Measurements from ENCODE around the gene KRT7. TPM values are rescaled to one million over a fixed set of nuclear protein-coding genes. Genes with fewer than 3 reads are reported as not detected.
"Not testable (repeated sequence)": the region's sequence is repeated elsewhere in the genome, so short reads cannot be mapped to it uniquely, and the experiment has no call there.

The KRT7 gene
- total RNA-seq, 1 experiment from 2014 or later = 3,783 TPM

DNA sequence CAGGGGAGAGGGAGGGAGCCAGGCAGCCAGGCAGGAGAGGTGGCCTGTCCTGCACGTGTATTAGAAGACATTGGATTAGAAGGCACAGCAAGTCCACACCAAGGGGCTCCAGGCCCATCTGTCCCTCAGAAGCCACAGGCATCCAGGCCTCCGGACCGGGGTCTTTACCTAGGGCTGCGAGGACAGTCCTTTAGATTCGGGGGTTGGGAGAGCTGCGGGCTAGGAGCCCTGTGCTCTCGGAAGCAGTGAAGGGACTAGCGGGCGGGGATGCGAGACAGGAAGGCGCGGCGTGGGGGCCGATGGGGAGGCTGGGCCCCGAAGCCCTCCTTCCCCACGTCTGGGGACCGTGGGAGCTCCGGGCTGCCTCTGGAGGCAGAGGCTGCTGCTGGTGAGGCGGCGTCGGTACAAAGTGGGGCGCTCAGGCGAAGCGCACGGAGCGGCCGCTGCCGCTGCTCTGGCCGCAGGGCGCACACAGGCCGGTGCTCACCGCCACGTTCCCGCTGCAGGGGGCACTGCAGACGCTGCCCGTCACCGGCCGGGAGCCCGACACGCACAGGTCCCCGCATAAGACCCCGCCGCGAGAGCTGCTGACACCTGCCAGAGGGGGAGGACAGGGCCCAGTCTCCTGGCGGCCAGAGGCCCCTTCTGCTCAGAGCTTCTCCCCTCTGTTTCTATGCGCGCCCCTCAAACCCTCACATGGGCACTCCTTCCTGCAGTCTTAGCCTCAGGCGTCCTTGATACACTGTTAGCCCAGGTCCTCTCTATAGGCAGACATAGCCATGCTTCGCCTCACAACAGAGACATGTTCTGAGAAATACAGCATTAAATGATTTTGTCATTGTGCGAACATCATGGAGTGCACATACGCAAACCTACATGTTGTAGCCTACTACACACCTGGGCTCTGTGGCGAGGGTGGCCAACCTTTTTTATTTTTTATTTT, 17.3 kb downstream of the KRT7 start:
- H3K27me3 ChIP-seq (ENCODE audit: insufficient read depth, low read depth) = no peaks in the 10 kb centered on the region
- no peaks in the 10 kb centered on the region for H3K9me2 ChIP-seq (ENCODE audit: insufficient read depth)
- POLR2A ChIA-PET (ENCODE audit: unreplicated experiment) = interaction anchor here (0.6 kb wide), 2 partner anchors 59 to 64 kb away, joined by 3 to 5 read pairs; no protein-coding TSS in a partner anchor
- no peak overlapping the region for H3K4me3 ChIP-seq
- no peak for DNase-seq
- H3K4me2 ChIP-seq = no peak overlapping the region
- H3K36me3 ChIP-seq (ENCODE audit: low read depth) = peaks cover 34% of the 10 kb centered on the region
- peaks cover 98% of the 10 kb centered on the region for H3F3A ChIP-seq (ENCODE audit: insufficient read depth, low read depth)
- TF ChIP-seq, protein P1, sequence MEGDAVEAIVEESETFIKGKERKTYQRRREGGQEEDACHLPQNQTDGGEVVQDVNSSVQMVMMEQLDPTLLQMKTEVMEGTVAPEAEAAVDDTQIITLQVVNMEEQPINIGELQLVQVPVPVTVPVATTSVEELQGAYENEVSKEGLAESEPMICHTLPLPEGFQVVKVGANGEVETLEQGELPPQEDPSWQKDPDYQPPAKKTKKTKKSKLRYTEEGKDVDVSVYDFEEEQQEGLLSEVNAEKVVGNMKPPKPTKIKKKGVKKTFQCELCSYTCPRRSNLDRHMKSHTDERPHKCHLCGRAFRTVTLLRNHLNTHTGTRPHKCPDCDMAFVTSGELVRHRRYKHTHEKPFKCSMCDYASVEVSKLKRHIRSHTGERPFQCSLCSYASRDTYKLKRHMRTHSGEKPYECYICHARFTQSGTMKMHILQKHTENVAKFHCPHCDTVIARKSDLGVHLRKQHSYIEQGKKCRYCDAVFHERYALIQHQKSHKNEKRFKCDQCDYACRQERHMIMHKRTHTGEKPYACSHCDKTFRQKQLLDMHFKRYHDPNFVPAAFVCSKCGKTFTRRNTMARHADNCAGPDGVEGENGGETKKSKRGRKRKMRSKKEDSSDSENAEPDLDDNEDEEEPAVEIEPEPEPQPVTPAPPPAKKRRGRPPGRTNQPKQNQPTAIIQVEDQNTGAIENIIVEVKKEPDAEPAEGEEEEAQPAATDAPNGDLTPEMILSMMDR (conservative IDR thresholded peaks at IDR 0.05) = no peak
- TF ChIP-seq EZH2 (IDR thresholded peaks at IDR 0.05; ENCODE audit: low read depth) = no peak
- peaks cover 29% of the 10 kb centered on the region for H4K20me1 ChIP-seq (ENCODE audit: insufficient read depth)
- peak overlapping the region; percentile 90 for H3K27ac ChIP-seq
- BruUV-seq (replicated peaks) = no TSS peak
- H3K9me3 ChIP-seq (ENCODE audit: insufficient read depth, low read depth) = no peaks in the 10 kb centered on the region
- peaks cover 43% of the 10 kb centered on the region for H3K4me1 ChIP-seq (replicated peaks; ENCODE audit: insufficient read depth)
- H2AFZ ChIP-seq = no peak overlapping the region
- intact Hi-C loops (cut with micrococcal nuclease; ENCODE audit: unreplicated experiment) = no loop called here
- CTCF ChIA-PET = interaction anchor here (0.7 to 1.6 kb wide), 5 partner anchors 28 to 77 kb away, joined by 4 to 7 read pairs (median 5); no protein-coding TSS in a partner anchor
- H3K79me2 ChIP-seq (ENCODE audit: low read depth) = 0 out of 2 replicates have a peak, but pooled peaks cover 3% of the 10 kb centered on the region

DNA sequence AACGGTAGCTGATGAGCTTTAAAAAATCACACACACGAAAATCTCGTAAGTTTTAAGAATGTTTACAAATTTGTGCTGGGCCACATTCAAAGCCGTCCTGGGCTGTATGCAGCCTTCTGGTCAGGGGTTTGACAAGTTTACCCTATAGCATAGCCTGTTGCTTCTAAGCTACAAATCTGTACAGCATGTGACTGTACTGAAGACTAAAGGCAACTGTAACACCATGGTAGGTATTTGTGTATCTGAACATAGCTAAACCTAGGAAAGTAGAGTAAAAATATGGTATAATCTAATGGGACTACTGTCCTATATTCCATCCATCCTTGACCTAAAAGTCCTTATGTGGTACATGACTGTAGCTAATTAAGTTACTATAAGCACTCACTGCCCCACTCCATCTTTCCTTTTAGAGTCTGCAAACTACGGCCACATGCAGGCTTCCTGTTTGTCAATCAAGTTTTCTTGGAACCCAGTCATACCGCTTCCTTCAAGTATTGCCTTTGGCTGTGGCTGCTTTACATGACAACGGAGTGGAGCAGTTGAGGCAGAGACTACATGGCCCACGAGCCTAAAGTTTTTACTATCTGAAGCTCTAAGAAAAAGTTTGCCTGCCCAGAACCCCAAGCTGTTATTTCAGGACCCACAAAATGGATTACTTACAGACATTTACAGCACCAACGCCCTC, 18.5 kb downstream of the KRT7 start:
- TF ChIP-seq, protein P1 (conservative IDR thresholded peaks at IDR 0.05) = no peak
- TF ChIP-seq EZH2 (IDR thresholded peaks at IDR 0.05; ENCODE audit: low read depth) = no peak
- Histone ChIP-seq H3K9me2 (ENCODE audit: insufficient read depth) (no peaks in the 10 kb centered on the region), H3K4me2 (no peak overlapping the region), H4K20me1 (ENCODE audit: insufficient read depth) (peaks cover 23% of the 10 kb centered on the region), H3K4me3 (no peak overlapping the region), H3K79me2 (ENCODE audit: low read depth) (no peaks in the 10 kb centered on the region), H2AFZ (no peak overlapping the region), H3K4me1 (replicated peaks; ENCODE audit: insufficient read depth) (peaks cover 31% of the 10 kb centered on the region), H3K27me3 (ENCODE audit: insufficient read depth, low read depth) (no peaks in the 10 kb centered on the region), H3F3A (ENCODE audit: insufficient read depth, low read depth) (peaks cover 89% of the 10 kb centered on the region), H3K27ac (peak overlapping the region; percentile 36), H3K36me3 (ENCODE audit: low read depth) (peaks cover 23% of the 10 kb centered on the region), H3K9me3 (ENCODE audit: insufficient read depth, low read depth) (no peaks in the 10 kb centered on the region)
- intact Hi-C loops (cut with micrococcal nuclease; ENCODE audit: unreplicated experiment) = loop anchor here (2.0 kb wide), 1 partner anchor 27 kb away; no protein-coding TSS in a partner anchor
- CTCF ChIA-PET = interaction anchor here (0.7 to 1.6 kb wide), 4 partner anchors 27 to 76 kb away, joined by 4 to 7 read pairs (median 5); no protein-coding TSS in a partner anchor
- POLR2A ChIA-PET (ENCODE audit: unreplicated experiment) = interaction anchor here (0.5 to 2.0 kb wide), 6 partner anchors 28 to 108 kb away, joined by 3 to 50 read pairs (median 6); no protein-coding TSS in a partner anchor
- no peak for DNase-seq
- BruUV-seq (replicated peaks) = TSS peak; percentile 0

DNA sequence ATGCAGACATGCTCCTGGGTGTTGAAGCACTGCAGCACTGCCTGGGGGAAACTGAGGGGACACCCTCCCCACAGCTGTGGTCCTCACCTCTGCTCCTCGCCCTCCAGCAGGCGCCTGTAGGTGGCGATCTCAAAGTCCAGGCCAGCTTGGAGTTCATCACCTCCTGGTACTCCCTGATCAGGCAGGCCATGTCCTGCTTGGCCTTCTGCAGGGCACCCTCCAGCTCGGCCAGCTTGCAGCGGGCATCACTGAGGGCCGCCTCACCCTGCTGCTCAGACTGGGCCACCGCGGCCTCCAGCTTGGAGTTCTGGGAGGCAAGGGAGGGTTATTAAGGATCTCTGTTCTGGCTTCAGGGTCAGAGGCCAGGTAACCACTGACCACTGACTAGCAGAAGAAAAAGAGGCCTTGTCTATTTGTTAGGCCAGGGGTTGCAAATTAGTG, 19.2 kb downstream of the KRT7 start:
- not testable (repeated sequence) for H3K9me3 ChIP-seq (ENCODE audit: insufficient read depth, low read depth); H2AFZ ChIP-seq; H3K9me2 ChIP-seq (ENCODE audit: insufficient read depth); H3K4me2 ChIP-seq; BruUV-seq (replicated peaks); H3K27me3 ChIP-seq (ENCODE audit: insufficient read depth, low read depth); H3K4me3 ChIP-seq; H3K79me2 ChIP-seq (ENCODE audit: low read depth)
- H4K20me1 ChIP-seq (ENCODE audit: insufficient read depth) = peaks cover 23% of the 10 kb centered on the region
- peaks cover 83% of the 10 kb centered on the region for H3F3A ChIP-seq (ENCODE audit: insufficient read depth, low read depth)
- TF ChIP-seq, protein P1 (conservative IDR thresholded peaks at IDR 0.05) = peak; percentile 64
- intact Hi-C loops (cut with micrococcal nuclease; ENCODE audit: unreplicated experiment) = loop anchor here (2.0 kb wide), 1 partner anchor 27 kb away; no protein-coding TSS in a partner anchor
- peaks cover 16% of the 10 kb centered on the region for H3K36me3 ChIP-seq (ENCODE audit: low read depth)
- CTCF ChIA-PET = interaction anchor here (1.5 to 1.6 kb wide), 2 partner anchors 67 to 76 kb away, joined by 4 to 6 read pairs; no protein-coding TSS in a partner anchor
- peak overlapping the region; percentile 36 for H3K27ac ChIP-seq
- H3K4me1 ChIP-seq (replicated peaks; ENCODE audit: insufficient read depth) = peaks cover 24% of the 10 kb centered on the region
- DNase-seq = peak in 1 of 2 experiments; percentile 70
- POLR2A ChIA-PET (ENCODE audit: unreplicated experiment) = interaction anchor here (0.9 to 2.0 kb wide), 3 partner anchors 13 to 67 kb away, joined by 4 to 50 read pairs (median 6); no protein-coding TSS in a partner anchor
